Ectodermal cell (in vitro differentiated cells): ENCODE results near the gene CRYGN.
A peak's percentile ranks its signal among the peaks of the same experiment; 100 is the strongest.

Source experiments
- H3K27ac ChIP-seq: 2 replicates; pipeline ENCODE4 v1.7.0; 2013; ENCODE audit warnings: mild to moderate bottlenecking, low read depth, low read length; ENCODE audit not compliant: insufficient read depth, poor library complexity, severe bottlenecking
- H3K27me3 ChIP-seq: 2 replicates; pipeline ENCODE4 v1.7.0; 2013; ENCODE audit warnings: mild to moderate bottlenecking, low read length; ENCODE audit not compliant: insufficient read depth, control insufficient read depth, poor library complexity, severe bottlenecking
- H3K36me3 ChIP-seq: one replicate; pipeline ENCODE4 v1.7.0; 2013; ENCODE audit warnings: low read length; ENCODE audit not compliant: control insufficient read depth, insufficient read depth
- H3K4me1 ChIP-seq: one replicate; pipeline ENCODE4 v1.7.0; 2013; ENCODE audit warnings: low read length; ENCODE audit not compliant: control insufficient read depth, insufficient read depth
- H3K4me3 ChIP-seq: 2 replicates; pipeline ENCODE4 v1.7.0; 2013; ENCODE audit warnings: low read depth, low read length, control low read depth; ENCODE audit not compliant: insufficient read depth
- H3K9me3 ChIP-seq: 2 replicates; pipeline ENCODE4 v1.7.0; 2013; ENCODE audit warnings: mild to moderate bottlenecking, low read length, moderate library complexity; ENCODE audit not compliant: control insufficient read depth
- WGBS, 2 experiments: methylation state at CpG; one replicate each; pipeline ENCODE4 v1.1.7; 2013; ENCODE audit warnings: missing lambda C conversion rate in 2 of 2; 5-methylcytosine and 5-hydroxymethylcytosine counted together

The CRYGN gene

GRCh38 chr7:151432658-151433521 lies 7.1 kb downstream of the CRYGN start:
- Histone ChIP-seq H3K4me1 (peaks cover 20% of the 10 kb centered on the region), H3K9me3 (no peaks in the 10 kb centered on the region), H3K4me3 (no peak overlapping the region), H3K27me3 (no peaks in the 10 kb centered on the region), H3K36me3 (no peaks in the 10 kb centered on the region), H3K27ac (no peak overlapping the region)
- WGBS, 2 experiments, result 88 to 89% methylated on average over 14 of the region's 14 CpGs

- no peaks in the 10 kb centered on the region for H3K27me3 ChIP-seq
- WGBS, 2 experiments, result 94 to 95% methylated on average over 25 of the region's 25 CpGs
- peaks cover 24% of the 10 kb centered on the region for H3K4me1 ChIP-seq
- H3K27ac ChIP-seq, result no peak overlapping the region
- no peaks in the 10 kb centered on the region for H3K9me3 ChIP-seq
- H3K36me3 ChIP-seq, result no peaks in the 10 kb centered on the region
- H3K4me3 ChIP-seq, result no peak overlapping the region
These were observed 8.1 kb downstream of the CRYGN start for GRCh38 chr7:151431768-151432311.

- Histone ChIP-seq H3K27me3 (no peaks in the 10 kb centered on the region), H3K4me1 (peaks cover 24% of the 10 kb centered on the region), H3K4me3 (no peak overlapping the region), H3K9me3 (no peaks in the 10 kb centered on the region), H3K36me3 (no peaks in the 10 kb centered on the region), H3K27ac (no peak overlapping the region)
- WGBS, 2 experiments, result 92% methylated on average over 13 of the region's 13 CpGs
These were observed 8.6 kb downstream of the CRYGN start for GRCh38 chr7:151431281-151431767.

- 94% methylated on average over 15 to 16 of the region's 16 CpGs for WGBS, 2 experiments
- Histone ChIP-seq H3K27me3 (no peaks in the 10 kb centered on the region), H3K4me1 (peaks cover 24% of the 10 kb centered on the region), H3K4me3 (no peak overlapping the region), H3K9me3 (no peaks in the 10 kb centered on the region), H3K27ac (no peak overlapping the region), H3K36me3 (no peaks in the 10 kb centered on the region)
These were observed 9.3 kb downstream of the CRYGN start for GRCh38 chr7:151430391-151431205.

GRCh38 chr7:151429560-151430331 lies 10.2 kb downstream of the CRYGN start:
- Histone ChIP-seq H3K27ac (no peak overlapping the region), H3K4me3 (no peak overlapping the region), H3K9me3 (no peaks in the 10 kb centered on the region), H3K4me1 (peaks cover 24% of the 10 kb centered on the region), H3K36me3 (no peaks in the 10 kb centered on the region), H3K27me3 (no peaks in the 10 kb centered on the region)
- 61 to 63% methylated on average over 10 of the region's 10 CpGs for WGBS, 2 experiments

- Histone ChIP-seq H3K9me3 (no peaks in the 10 kb centered on the region), H3K4me3 (no peak overlapping the region), H3K4me1 (peaks cover 24% of the 10 kb centered on the region), H3K27me3 (no peaks in the 10 kb centered on the region), H3K36me3 (no peaks in the 10 kb centered on the region), H3K27ac (peak overlapping the region; percentile 87)
- 89 to 90% methylated on average over 4 to 5 of the region's 5 CpGs for WGBS, 2 experiments
These were observed 10.7 kb downstream of the CRYGN start for GRCh38 chr7:151429237-151429559.

- Histone ChIP-seq H3K27me3 (no peaks in the 10 kb centered on the region), H3K9me3 (no peaks in the 10 kb centered on the region), H3K27ac (peak overlapping the region; percentile 87), H3K36me3 (no peaks in the 10 kb centered on the region), H3K4me1 (peaks cover 24% of the 10 kb centered on the region), H3K4me3 (no peak overlapping the region)
- WGBS, 2 experiments, result 34 to 43% methylated on average over 13 of the region's 13 CpGs
These were observed 11.3 kb downstream of the CRYGN start for GRCh38 chr7:151428378-151429236.

- H3K9me3 ChIP-seq, result no peaks in the 10 kb centered on the region
- H3K36me3 ChIP-seq, result no peaks in the 10 kb centered on the region
- WGBS, 2 experiments, result 80 to 86% methylated on average over 10 of the region's 10 CpGs
- peaks cover 24% of the 10 kb centered on the region for H3K4me1 ChIP-seq
- peak overlapping the region; percentile 87 for H3K27ac ChIP-seq
- no peak overlapping the region for H3K4me3 ChIP-seq
- no peaks in the 10 kb centered on the region for H3K27me3 ChIP-seq
These were observed 12.1 kb downstream of the CRYGN start for GRCh38 chr7:151427705-151428377.
